ENCODE measurements around the gene TOP1.

Gene TOP1

DNA sequence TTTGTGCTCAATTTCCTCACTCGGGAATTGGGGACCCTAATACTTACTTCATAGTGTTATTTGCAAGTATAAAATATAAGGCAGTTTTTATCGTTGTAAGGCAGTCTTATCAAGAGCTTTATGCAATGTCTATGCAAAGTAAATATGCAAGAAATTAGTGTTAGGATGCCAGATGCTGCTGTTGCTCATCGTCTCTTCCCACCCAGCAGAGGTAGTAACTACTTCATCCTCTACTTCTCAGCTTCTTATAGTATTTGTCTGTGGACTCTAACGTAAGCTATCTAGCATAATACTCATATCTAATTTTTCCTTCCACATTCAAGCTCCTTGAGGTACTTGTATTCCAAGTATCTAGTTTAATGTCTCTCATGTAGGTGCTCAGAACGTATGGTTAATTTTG, 120.3 kb downstream of the TOP1 start:
- DNase-seq, result no peak

DNA sequence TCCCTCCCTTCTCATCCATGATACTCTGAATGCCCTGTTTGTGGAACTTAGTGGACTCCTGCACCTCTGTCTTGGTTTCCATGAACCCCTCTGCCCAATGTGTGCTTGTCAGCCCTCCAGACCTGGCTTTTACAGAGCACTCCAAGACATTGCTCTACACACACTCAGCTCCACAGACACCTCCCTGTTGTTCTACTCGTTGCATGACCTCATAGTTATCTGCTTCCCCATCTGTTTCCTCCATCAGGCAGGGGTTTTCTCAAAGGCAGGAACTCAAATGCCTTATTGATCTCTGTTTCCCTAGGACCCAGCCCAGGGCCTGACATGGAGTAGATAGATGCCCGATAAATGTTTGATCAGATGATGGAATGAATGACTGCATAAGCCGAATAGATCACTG, 122.0 kb downstream of the TOP1 start:
- peak; percentile 47 for DNase-seq

DNA sequence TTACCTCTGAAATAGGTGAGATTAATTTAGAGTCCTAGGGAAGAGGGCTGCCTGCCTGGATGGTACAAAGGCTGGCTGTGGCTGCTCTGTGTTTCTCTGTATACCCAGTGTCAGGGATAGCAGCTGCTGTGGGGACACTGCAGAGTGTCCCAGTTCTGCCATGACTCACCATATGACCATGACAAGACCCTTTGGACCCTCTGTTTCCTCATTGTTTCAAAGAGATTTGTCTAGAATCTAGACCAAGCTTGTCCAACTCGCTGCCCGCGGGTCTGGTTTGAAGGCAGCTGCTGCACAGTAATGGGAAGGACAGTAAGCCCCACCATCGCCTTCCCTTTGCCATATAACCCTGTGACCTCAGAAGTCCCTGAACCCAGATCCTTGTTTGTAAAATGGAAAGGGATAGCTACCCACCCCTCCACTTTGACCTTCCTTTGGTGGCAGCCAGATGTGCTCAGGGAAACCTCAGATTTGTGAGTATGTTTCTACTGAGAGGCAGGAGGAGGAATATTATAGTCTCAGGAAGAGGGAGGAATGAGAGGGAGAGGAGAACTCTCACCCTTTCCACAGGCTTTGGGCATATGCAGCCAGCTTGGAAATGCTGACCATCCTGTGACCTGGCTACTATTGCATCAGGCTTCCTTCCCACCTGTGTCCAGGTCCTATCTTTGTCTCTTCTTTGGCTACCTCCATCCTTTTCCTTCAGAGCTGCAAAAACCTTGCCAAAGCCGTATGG, 122.7 kb downstream of the TOP1 start:
- DNase-seq, result no peak

DNA sequence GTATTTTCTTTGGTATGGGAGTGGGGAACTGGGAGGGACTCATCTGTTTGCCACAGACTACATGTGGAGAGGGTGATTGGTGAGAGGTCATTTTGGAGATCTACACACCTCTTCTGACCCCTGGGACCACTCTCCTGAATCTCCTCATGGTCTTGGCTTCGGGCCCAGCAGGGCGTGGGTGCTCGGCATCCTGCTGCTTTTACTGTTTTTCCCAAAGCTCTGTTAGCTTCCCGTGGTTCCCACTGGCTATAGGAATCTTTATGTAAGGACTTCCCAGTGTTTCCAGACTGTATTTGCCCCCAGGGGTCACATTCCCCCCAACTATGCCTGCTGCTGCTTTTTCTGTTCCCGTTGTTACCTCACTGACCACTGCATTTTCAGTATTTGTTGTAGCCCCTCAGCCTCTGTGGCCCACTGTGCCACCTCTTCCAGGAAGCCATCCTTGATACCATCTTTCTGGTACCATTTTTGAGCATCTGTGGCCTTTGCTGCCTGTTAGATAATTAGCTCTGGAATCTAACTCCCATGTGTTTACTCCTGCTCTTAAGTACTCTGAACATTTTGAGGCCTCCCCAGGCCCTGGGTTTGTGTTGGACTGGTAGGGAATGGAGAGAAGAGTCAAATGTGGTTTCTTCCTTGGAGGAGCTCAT, 123.6 kb downstream of the TOP1 start:
- no peak for DNase-seq

DNA sequence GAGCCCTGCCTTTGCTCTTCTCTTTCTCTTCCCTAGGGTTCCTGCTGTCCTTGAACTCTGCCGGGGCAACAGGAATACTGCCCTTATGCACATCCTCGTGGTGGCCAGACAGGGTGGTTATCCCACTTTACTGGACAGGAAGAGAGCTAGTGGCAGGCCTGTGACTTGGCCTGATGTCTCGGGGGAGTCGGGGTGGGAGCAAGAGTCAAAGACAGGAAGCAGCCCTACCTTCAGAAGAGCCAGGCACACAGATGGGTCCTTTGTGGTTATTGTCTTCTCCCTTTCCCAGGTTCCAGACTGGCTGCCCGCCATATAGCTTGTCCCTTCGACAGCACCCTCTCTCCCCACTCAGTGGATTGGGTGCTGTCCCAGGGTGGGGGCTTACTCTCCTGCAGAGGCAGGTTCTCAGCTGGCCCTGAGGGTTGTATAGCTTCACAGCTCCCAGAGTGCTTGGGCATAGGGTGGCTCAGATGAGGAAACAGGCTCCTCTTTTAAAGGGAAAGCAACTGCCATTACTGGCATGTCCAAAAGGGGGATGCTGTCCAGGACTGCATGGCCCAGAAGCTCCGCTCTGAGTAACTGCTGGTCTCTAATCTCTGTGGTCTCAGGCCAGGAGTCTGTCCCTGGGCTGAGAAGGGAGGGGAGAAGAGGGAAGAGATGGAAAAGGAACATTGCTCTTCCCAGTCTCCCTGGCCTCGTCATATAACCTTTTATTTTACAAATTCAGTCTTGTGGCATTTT, 126.0 kb downstream of the TOP1 start:
- DNase-seq, result no peak

DNA sequence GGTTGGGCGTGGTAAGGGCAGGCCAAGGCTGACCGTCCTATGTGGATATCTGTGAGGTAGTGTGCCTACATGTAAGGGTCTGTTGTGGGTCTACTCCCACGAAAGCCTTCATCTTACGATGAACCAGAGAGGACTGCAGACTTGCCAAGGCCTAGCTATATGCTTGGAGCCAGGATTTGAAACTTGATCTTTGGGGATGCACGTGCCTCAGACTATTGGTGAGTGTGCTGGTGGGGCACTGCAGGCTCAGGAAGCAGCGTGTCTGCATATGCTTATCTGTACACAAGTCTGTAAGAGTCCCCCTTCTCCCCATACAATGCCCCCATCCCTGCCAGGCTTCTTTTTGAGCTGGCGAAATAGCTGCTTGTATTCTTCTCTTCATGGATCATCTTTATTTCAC, 126.6 kb downstream of the TOP1 start:
- no peak for DNase-seq

DNA sequence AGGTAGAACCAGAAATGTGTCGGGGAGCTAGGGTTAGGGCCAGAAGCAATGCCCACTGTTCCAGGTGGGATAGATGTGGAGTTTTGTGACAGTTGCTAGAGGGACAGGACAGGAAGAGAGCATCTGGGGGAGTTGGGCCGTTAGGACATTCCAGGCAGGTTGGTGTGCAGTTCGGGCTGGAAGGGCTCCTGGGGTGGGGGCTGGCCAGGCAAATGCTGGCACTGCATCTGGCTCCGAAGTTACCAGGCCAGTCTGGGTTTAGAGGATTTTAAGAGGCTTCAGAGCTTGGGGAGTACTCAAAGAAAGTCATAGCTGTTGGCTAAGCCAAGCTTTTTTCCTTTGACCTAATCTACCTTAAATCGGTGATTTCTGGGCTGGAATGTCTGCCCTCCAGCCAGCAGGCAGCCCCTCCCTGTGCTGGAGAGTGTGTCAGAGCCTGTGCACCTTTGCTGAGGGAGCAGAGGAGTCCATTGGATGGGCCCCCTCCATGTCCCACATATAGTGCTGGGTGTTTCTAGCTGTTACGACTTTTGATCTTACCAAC, 129.5 kb downstream of the TOP1 start:
- DNase-seq, result no peak

DNA sequence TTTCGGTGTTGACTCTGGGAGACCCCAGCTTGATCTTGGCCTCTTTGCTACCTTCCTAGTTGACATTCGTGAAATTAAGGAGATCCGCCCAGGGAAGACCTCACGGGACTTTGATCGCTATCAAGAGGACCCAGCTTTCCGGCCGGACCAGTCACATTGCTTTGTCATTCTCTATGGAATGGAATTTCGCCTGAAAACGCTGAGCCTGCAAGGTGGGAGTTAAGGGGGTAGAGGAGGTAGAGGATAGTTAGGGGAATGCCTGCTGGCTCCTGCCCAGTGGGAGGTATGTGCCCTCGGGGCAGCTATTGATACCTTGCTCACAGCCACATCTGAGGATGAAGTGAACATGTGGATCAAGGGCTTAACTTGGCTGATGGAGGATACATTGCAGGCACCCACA, 130.9 kb downstream of the TOP1 start:
- DNase-seq, result no peak

DNA sequence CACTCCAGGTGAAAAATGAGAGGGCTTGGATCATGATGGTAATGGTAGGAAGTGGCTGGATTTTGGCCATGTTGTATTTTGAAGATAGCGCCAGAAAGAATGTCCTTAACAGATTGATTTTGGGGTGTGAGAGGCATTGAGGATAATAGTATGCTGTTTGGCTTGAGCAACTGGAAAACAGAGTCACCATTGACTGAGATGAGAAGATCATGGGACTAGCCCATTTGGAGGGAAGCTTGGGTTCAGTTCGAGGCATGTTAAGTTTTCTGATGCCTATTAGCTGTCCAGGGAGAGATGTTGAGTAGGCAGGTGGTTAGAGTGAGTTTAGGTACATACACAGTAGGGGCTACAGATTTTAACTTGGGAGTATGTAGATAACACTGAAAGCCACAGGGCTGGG, 132.1 kb downstream of the TOP1 start:
- no peak for DNase-seq

DNA sequence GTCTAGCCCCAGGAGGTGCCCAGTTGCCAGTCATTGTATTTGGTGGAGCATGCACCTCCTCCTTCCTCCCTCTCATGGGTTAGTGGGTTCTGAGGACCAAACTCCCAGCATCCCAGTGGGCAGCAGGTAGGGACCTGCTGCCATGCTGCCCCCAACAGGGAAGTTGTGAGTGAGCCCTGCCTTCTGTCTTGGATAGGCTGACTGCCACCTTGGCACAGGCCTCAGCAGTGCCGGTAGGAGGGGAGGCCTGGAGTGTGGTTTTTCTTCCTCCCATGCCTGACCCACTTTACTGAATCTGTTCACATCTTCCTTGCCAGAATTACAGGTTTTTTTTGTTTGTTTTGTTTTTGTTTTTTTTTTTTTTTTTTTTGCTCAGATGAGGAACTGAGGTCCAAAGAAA, 133.3 kb downstream of the TOP1 start:
- no peak for DNase-seq

DNA sequence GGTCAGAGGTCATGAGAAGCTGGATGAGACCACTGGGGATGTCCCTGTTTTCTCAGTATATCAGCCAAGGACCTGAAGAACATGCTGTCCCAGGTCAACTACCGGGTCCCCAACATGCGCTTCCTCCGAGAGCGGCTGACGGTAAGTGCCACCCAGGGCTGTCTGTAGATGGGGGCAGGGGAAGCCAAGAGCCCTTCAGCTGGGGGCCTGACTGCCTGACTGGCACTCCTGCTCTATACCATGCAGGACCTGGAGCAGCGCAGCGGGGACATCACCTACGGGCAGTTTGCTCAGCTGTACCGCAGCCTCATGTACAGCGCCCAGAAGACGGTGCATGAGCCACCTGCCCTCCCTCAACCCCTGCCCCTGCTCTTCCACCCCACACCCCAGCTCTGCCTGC, 133.8 kb downstream of the TOP1 start:
- DNase-seq, result no peak

DNA sequence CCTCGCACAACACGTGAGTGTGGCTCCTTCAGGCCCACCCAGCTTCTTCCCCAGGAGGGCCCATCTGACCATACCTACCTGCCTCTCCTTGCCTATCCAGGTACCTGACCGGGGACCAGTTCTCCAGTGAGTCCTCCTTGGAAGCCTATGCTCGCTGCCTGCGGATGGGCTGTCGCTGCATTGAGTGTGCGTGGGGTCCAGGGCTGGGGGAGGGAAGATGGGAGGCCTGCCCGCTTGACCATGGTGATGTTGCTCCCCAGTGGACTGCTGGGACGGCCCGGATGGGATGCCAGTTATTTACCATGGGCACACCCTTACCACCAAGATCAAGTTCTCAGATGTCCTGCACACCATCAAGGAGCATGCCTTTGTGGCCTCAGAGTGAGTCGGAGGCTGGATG, 135.2 kb downstream of the TOP1 start:
- no peak for DNase-seq

DNA sequence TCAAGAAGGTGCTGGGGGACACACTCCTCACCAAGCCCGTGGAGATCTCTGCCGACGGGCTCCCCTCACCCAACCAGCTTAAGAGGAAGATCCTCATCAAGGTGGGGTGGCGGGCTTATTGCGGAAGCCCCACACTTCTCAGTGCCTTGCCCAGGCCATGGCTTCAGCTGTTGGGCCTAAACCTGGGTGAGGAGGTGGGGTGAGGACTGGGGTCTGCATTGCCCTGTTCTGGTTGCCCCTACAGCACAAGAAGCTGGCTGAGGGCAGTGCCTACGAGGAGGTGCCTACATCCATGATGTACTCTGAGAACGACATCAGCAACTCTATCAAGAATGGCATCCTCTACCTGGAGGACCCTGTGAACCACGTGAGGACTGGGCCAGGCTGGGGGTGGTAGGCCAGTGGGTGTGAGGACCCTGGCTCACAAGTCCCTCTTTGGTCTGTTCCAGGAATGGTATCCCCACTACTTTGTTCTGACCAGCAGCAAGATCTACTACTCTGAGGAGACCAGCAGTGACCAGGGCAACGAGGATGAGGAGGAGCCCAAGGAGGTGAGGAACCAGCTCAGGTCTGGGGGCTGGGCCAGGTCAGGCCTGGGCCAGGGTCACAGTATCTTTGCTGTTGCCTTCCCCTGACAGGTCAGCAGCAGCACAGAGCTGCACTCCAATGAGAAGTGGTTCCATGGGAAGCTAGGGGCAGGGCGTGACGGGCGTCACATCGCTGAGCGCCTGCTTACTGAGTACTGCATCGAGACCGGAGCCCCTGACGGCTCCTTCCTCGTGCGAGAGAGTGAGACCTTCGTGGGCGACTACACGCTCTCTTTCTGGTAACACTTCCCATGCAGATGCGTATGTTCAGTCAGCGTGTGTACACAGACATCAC, 136.6 kb downstream of the TOP1 start:
- DNase-seq, result no peak

DNA sequence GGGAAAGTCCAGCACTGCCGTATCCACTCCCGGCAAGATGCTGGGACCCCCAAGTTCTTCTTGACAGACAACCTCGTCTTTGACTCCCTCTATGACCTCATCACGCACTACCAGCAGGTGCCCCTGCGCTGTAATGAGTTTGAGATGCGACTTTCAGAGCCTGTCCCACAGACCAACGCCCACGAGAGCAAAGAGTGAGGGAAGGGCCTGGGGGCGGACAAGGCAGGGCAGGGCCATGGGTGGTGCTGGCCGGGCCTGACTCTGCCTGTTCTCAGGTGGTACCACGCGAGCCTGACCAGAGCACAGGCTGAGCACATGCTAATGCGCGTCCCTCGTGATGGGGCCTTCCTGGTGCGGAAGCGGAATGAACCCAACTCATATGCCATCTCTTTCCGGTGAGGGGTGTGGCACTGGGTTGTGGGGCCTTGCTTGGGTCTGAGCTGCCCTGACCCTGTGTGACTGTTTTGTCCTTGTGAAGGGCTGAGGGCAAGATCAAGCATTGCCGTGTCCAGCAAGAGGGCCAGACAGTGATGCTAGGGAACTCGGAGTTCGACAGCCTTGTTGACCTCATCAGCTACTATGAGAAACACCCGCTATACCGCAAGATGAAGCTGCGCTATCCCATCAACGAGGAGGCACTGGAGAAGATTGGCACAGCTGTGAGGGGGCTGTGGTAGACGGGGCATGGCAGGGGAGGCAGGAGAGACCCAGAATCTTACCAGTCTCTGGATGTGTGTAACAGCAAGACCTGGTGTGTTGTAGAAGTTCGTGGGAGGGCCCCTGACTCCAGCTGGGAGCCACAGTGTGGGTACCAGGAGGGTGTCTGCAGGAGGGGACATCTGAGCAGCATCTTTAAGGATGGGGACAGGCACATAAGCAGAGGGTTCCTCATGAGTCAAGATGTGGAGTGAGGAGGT, 137.8 kb downstream of the TOP1 start:
- no peak for DNase-seq

DNA sequence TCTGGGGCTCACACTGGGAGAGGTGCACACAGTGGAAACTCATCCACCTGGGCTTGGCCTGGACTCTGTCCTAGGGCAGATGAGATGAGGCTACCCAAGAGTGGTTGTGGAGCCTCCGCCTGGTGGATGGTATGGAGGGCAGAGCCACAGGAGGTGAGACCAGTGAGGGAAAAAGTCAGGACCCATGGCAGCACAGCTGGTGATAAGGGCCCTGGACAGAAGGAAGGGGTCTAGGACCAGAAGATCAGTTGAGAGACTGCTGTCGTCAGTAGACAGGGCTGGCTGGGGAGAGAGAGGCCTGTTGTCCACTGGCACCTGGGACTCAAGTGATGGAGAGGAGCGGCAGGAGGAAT, 138.5 kb downstream of the TOP1 start:
- DNase-seq, result no peak

DNA sequence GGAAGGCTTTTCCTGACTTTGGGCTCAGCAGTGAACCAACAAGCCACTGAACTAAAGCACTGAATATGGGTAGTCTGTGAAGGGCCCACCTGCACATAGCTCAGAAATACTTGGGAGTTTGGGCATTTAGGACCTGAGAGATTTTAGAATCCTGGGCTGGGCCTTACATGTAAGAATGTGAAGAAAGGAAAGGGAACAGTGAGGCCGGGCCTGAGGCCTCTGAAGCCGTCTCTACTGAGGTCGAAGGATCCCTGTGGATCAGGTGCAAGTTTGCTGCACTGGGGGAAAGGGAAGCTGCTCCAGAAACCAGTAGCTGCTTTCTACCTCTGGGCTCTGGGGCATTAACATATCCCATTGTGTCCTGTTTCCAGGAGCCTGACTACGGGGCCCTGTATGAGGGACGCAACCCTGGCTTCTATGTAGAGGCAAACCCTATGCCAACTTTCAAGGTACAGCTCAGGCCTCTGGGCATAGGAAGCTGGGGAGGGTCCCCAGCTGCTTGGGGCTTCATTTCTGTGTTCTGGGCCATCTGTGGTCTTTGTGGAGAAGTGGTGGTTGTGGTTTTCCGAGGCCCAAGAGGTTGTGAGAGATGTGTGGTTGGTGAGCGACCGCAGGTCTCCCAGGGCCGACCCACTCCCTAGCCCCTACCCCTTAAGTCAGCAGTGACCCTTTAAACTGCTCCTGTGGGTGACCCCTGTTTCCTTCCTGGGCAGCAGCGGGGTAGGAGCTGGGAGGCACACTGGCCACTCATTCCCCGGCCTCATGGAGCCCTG, 139.0 kb downstream of the TOP1 start:
- DNase-seq, result peak; percentile 33

DNA sequence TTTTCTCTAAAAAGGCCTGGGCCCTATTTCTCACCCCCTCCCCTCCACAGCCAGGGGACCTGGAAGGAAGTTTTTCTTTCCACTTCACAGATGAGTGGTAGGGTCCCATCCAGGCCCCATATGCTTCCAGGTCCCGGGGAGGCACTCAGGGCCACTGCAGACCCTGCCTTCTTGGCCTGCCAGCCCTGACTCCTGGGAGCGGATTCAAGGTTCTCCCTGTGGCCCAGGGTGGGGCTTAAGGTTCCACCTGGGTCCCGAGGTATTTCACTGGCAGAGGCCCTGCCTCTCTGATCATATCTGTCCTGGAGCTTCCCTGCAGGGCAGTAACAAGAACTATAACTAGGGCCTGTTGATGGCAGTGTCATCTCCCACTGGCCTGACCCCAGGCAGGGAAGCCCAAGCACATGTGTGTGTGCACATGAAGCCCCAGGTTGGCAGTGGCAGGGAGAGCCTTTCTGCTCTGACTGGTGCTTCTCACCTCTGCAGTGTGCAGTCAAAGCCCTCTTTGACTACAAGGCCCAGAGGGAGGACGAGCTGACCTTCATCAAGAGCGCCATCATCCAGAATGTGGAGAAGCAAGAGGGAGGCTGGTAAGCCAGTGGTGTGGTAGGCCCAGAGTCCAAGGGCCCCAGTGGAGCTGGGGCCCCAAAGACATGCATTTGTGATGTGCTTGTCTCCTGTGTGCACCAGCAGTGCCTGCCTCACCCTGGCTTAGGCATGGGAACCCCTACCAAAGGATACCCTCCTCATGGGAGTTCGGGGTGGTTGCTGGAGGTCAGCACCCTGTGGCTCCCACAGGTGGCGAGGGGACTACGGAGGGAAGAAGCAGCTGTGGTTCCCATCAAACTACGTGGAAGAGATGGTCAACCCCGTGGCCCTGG, 139.9 kb downstream of the TOP1 start:
- DNase-seq, result no peak

DNA sequence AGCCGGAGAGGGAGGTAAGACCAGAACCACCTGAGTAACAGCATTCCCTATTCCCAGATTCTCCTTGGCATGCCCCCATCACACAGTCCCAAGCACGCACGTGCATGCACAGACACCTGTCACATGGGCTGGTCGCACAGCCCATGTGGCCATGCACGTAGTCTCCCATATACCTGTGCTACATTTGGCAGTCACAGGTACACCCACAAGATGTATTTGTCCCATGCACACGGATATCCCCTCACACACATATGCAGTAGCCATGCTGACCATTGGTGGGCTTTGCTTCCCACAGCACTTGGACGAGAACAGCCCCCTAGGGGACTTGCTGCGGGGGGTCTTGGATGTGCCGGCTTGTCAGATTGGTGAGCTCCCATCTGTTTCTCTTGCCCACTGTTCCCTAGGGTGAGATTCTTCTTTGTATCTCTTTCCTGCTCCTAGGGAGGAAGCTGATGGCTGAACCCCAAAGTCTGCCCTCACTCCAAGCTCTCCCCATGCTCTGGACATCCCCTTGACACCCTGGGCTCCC, 140.6 kb downstream of the TOP1 start:
- no peak for DNase-seq

DNA sequence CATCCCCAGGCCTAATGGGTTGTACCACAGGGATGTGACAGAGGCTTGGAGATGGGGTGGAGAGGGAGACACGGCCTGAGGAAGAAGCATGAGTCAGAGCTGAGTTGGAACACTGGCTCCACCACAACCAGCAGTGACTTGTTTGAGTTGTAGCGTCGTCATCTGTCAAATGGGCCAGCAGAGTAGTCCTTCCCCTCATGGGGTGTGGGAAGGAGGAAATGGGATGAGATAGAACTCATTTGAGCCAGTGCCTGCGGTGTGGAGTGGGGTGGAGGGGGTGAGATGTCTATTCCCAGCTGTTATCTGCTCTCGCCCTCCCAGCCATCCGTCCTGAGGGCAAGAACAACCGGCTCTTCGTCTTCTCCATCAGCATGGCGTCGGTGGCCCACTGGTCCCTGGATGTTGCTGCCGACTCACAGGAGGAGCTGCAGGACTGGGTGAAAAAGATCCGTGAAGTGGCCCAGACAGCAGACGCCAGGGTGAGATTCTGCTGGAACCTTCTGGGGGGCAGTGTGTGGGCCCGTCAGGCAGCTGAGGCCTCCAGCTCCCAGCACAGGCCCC, 141.2 kb downstream of the TOP1 start:
- no peak for DNase-seq

Data from OCI-M1 (cell line).